Upper lobe of left lung (tissue), 4 donors: ENCODE measurements around the gene ARMCX5.

Experiments used
- CTCF ChIP-seq, 6 experiments: fragments of 450-650 bp in 4 of 6; fragments of 200-600 bp in 2 of 6; sonication (generic) in 2 of 6; IDR thresholded peaks; one replicate each; pipeline ENCODE4 v1.5.1; 2016 to 2019; ENCODE audit warnings: antibody characterized with exemption in 6 of 6
- EP300 ChIP-seq, 4 donors: sonication (generic); formaldehyde crosslinking; IDR thresholded peaks; one replicate each; pipeline ENCODE4 v1.5.1; 2017; ENCODE audit warnings: antibody characterized with exemption in 4 of 4, control low read depth in 2 of 4
- POLR2AphosphoS5 ChIP-seq, 2 donors: sonication (generic); formaldehyde crosslinking; IDR thresholded peaks; one replicate each; pipeline ENCODE4 v1.5.1; 2017; ENCODE audit warnings: antibody characterized with exemption in 2 of 2

- no peak for TF ChIP-seq CTCF (IDR thresholded peaks at IDR 0.05)
- TF ChIP-seq EP300 (IDR thresholded peaks at IDR 0.05), result no peak
- TF ChIP-seq POLR2AphosphoS5 (IDR thresholded peaks at IDR 0.05), result no peak
These were observed 28.3 kb downstream of the ARMCX5 start for GRCh38 chrX:102627640-102628039.
